SK-N-SH (cell line): ENCODE results near the gene GPC5. TPM values are rescaled to one million over a fixed set of nuclear protein-coding genes. Genes with fewer than 3 reads are reported as not detected.

Experiments used
- CTCF ChIA-PET: fragments of 300-600, 350-600 bp; formaldehyde crosslinking; extraction: SDS; loops from one replicate; lab custom pipeline; 2021; lab: Yijun Ruan, JAX
- POLR2A ChIA-PET: fragments of 350-600 bp; sonication (Branson Sonifier 250); formaldehyde crosslinking; extraction: SDS; loops from one replicate; lab custom pipeline; 2020; ENCODE audit warnings: antibody characterized with exemption, inconsistent platforms; lab: Yijun Ruan, JAX
- DNase-seq: peaks from one replicate; pipeline ENCODE4 v3.0.0; 2012
- H2AFZ ChIP-seq: fragments of 200-600 bp; sonication (generic); 2 replicates; pipeline ENCODE4 v1.8.1; 2016; ENCODE audit warnings: antibody characterized with exemption, mild to moderate bottlenecking, low read depth
- H3F3A ChIP-seq: fragments of 200-600 bp; sonication (generic); replicated peaks from 2 replicates; pipeline ENCODE3; 2016; ENCODE audit warnings: antibody characterized with exemption, mild to moderate bottlenecking; ENCODE audit not compliant: insufficient read depth
- H3K27ac ChIP-seq, 2 experiments: fragments of 200-500 bp in 1 of 2; fragments of 200-600 bp in 1 of 2; sonication (Bioruptor generic) in 1 of 2; sonication (generic), shearing (Covaris generic) in 1 of 2; 2 replicates each; pipeline versions ENCODE4 v1.5.1 to v1.6.1; 2014 to 2016; ENCODE audit warnings: low read depth in 2 of 2, inconsistent platforms in 1 of 2, low read length in 1 of 2, mild to moderate bottlenecking in 1 of 2, mixed read lengths in 1 of 2
- H3K27me3 ChIP-seq: fragments of 200-600 bp; sonication (generic), shearing (Covaris generic); 2 replicates; pipeline ENCODE4 v1.6.1; 2016; ENCODE audit warnings: mixed run types; ENCODE audit not compliant: insufficient read depth
- H3K36me3 ChIP-seq, 2 experiments: fragments of 200-500 bp in 1 of 2; fragments of 200-600 bp in 1 of 2; sonication (Bioruptor generic) in 1 of 2; sonication (generic) in 1 of 2; replicated peaks in 1 of 2; 2 replicates each; pipeline versions ENCODE3 to v1.5.1; 2014 to 2016; ENCODE audit warnings: low read length in 1 of 2, mild to moderate bottlenecking in 1 of 2; ENCODE audit not compliant: insufficient read depth in 2 of 2, control insufficient read depth in 1 of 2
- H3K4me1 ChIP-seq, 2 experiments: fragments of 200-500 bp in 1 of 2; fragments of 200-600 bp in 1 of 2; sonication (Bioruptor generic) in 1 of 2; sonication (generic), shearing (Covaris generic) in 1 of 2; 2 replicates each; pipeline versions ENCODE4 v1.5.1 to v1.6.1; 2014 to 2016; ENCODE audit warnings: low read depth in 1 of 2, low read length in 1 of 2, mixed run types in 1 of 2; ENCODE audit not compliant: insufficient read depth in 2 of 2, control insufficient read depth in 1 of 2
- H3K4me2 ChIP-seq: fragments of 200-600 bp; sonication (generic), shearing (Covaris generic); 2 replicates; pipeline ENCODE4 v1.6.1; 2017; ENCODE audit warnings: mixed run types
- H3K4me3 ChIP-seq, 2 experiments: fragments of 200-500 bp in 1 of 2; fragments of 200-600 bp in 1 of 2; sonication (Bioruptor generic) in 1 of 2; sonication (generic), shearing (Covaris generic) in 1 of 2; 2 replicates each; pipeline versions ENCODE4 v1.5.1 to v1.8.1; 2014 to 2016; ENCODE audit warnings: low read depth in 2 of 2, inconsistent platforms in 1 of 2, low read length in 1 of 2, mild to moderate bottlenecking in 1 of 2, mixed read lengths in 1 of 2, moderate library complexity in 1 of 2
- H3K79me2 ChIP-seq: fragments of 200-600 bp; sonication (generic); 2 replicates; pipeline ENCODE4 v1.8.1; 2017; ENCODE audit warnings: mild to moderate bottlenecking; ENCODE audit not compliant: insufficient read depth
- H3K9ac ChIP-seq: fragments of 200-600 bp; sonication (generic); 2 replicates; pipeline ENCODE4 v1.6.1; 2017; ENCODE audit warnings: mixed run types
- H3K9me2 ChIP-seq: fragments of 200-600 bp; sonication (generic); 2 replicates; pipeline ENCODE4 v1.6.1; 2017; ENCODE audit warnings: mixed run types
- H3K9me3 ChIP-seq: fragments of 200-600 bp; sonication (generic); 2 replicates; pipeline ENCODE4 v1.6.1; 2017; ENCODE audit warnings: mixed run types, mild to moderate bottlenecking, moderate library complexity
- H4K20me1 ChIP-seq: fragments of 200-600 bp; sonication (generic); 2 replicates; pipeline ENCODE4 v1.6.1; 2017; ENCODE audit warnings: mild to moderate bottlenecking, mixed run types; ENCODE audit not compliant: insufficient read depth
- CHD2 ChIP-seq: fragments of 150-350 bp; IDR thresholded peaks from 2 replicates; pipeline ENCODE4 v1.6.1; 2018; ENCODE audit warnings: low read length; ENCODE audit not compliant: partially characterized antibody
- EP300 ChIP-seq, 2 experiments: IDR thresholded peaks; 2 replicates each; pipeline versions ENCODE4 v1.4.0 to v1.6.1; 2012; ENCODE audit warnings: borderline replicate concordance in 1 of 2, low read depth in 1 of 2, low read length in 1 of 2
- EZH2phosphoT487 ChIP-seq: fragments of 200-600 bp; sonication (generic); IDR thresholded peaks from 2 replicates; pipeline ENCODE4 v1.6.1; 2017; ENCODE audit warnings: low read depth, mixed run types, mild to moderate bottlenecking, antibody characterized with exemption, moderate library complexity, borderline replicate concordance
- FOXJ3 ChIP-seq: sonication (generic); formaldehyde crosslinking; IDR thresholded peaks from 2 replicates; pipeline ENCODE4 v1.5.1; 2020; ENCODE audit warnings: mild to moderate bottlenecking, missing genetic modification reagents
- GABPA ChIP-seq: IDR thresholded peaks from 2 replicates; pipeline ENCODE4 v1.4.0; 2012; ENCODE audit warnings: low read depth, mild to moderate bottlenecking
- IRF3 ChIP-seq: fragments of 150-350 bp; IDR thresholded peaks from 2 replicates; pipeline ENCODE4 v1.6.1; 2016; ENCODE audit warnings: mild to moderate bottlenecking, low read depth, low read length
- MXI1 ChIP-seq: IDR thresholded peaks from 2 replicates; pipeline ENCODE4 v1.6.1; 2012; ENCODE audit warnings: mild to moderate bottlenecking, low read depth, low read length, improper control_type of control experiment
- NFIC ChIP-seq: IDR thresholded peaks from 2 replicates; pipeline ENCODE4 v1.4.0; 2012; ENCODE audit warnings: borderline replicate concordance
- POLR2AphosphoS5 ChIP-seq: IDR thresholded peaks from 2 replicates; pipeline ENCODE4 v1.6.1; 2012; ENCODE audit warnings: low read depth, low read length
- RCOR1 ChIP-seq: fragments of 150-350 bp; IDR thresholded peaks from 2 replicates; pipeline ENCODE4 v1.6.1; 2017; ENCODE audit warnings: antibody characterized with exemption, low read length
- RFX5 ChIP-seq: IDR thresholded peaks from 2 replicates; pipeline ENCODE4 v1.6.1; 2012; ENCODE audit warnings: mild to moderate bottlenecking, improper control_type of control experiment, low read length
- TCF12 ChIP-seq: IDR thresholded peaks from 2 replicates; pipeline ENCODE4 v1.4.0; 2012
- YY1 ChIP-seq: IDR thresholded peaks from 2 replicates; pipeline ENCODE4 v1.4.0; 2012; ENCODE audit warnings: low read depth, mild to moderate bottlenecking
- WGBS: methylation state at CpG from one replicate; pipeline ENCODE4 v1.1.6; 2017; ENCODE audit warnings: low lambda C conversion rate; 5-methylcytosine and 5-hydroxymethylcytosine counted together
- polyA plus RNA-seq, 3 experiments: library from polyadenylated mRNA; depleted of rRNA; stranded (reverse); fragments of >200 nt; gene quantifications; 2 replicates each; pipeline ENCODE4 v1.2.3, GENCODE V29; 2012
- TF ChIP-seq, protein P1 (sequence below): IDR thresholded peaks from 2 replicates; pipeline ENCODE4 v1.4.0; 2012; ENCODE audit warnings: low read depth, borderline replicate concordance
- TF ChIP-seq, protein P2 (sequence below): IDR thresholded peaks from 2 replicates; pipeline ENCODE4 v1.4.0; 2012; ENCODE audit warnings: low read depth, borderline replicate concordance
- TF ChIP-seq, protein P3 (sequence below): fragments of 150-350 bp; IDR thresholded peaks from 2 replicates; pipeline ENCODE4 v1.6.1; 2017; ENCODE audit warnings: antibody characterized with exemption, low read length, low read depth, borderline replicate concordance
- TF ChIP-seq, protein P4 (sequence below): IDR thresholded peaks from 2 replicates; pipeline ENCODE4 v1.4.0; 2012; ENCODE audit warnings: low read depth
- TF ChIP-seq, protein P5 (sequence below): IDR thresholded peaks from 2 replicates; pipeline ENCODE4; 2012

The GPC5 gene
- polyA plus RNA-seq, 1 of the 3 experiments (the other 2 are of a cell fraction) = 0.03 TPM

GRCh38 chr13:91632086-91632485, 233.7 kb downstream of the GPC5 start (continued):
- TF ChIP-seq, protein P1, sequence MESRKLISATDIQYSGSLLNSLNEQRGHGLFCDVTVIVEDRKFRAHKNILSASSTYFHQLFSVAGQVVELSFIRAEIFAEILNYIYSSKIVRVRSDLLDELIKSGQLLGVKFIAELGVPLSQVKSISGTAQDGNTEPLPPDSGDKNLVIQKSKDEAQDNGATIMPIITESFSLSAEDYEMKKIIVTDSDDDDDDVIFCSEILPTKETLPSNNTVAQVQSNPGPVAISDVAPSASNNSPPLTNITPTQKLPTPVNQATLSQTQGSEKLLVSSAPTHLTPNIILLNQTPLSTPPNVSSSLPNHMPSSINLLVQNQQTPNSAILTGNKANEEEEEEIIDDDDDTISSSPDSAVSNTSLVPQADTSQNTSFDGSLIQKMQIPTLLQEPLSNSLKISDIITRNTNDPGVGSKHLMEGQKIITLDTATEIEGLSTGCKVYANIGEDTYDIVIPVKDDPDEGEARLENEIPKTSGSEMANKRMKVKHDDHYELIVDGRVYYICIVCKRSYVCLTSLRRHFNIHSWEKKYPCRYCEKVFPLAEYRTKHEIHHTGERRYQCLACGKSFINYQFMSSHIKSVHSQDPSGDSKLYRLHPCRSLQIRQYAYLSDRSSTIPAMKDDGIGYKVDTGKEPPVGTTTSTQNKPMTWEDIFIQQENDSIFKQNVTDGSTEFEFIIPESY = no peak
- no peak for TF ChIP-seq TCF12

GRCh38 chr13:91639330-91639729, 240.9 kb downstream of the GPC5 start:
- 57% methylated on average over 5 of the region's 5 CpGs for WGBS
- no peak for DNase-seq

GRCh38 chr13:91643394-91643793, 245.0 kb downstream of the GPC5 start:
- no peak overlapping the region for H3K4me3 ChIP-seq
- H3K79me2 ChIP-seq = no peaks in the 10 kb centered on the region
- H3K9me3 ChIP-seq = no peaks in the 10 kb centered on the region
- no peaks in the 10 kb centered on the region for H3K36me3 ChIP-seq
- no peaks in the 10 kb centered on the region for H3F3A ChIP-seq
- WGBS = 29% methylated on average over 2 of the region's 2 CpGs
- no peak for DNase-seq
- H3K9ac ChIP-seq = no peak overlapping the region
- no peaks in the 10 kb centered on the region for H3K9me2 ChIP-seq
- H3K27me3 ChIP-seq = no peaks in the 10 kb centered on the region
- no peak overlapping the region for H3K27ac ChIP-seq
- CTCF ChIA-PET = no interaction called here
- no peak overlapping the region for H3K4me2 ChIP-seq
- peaks cover 0 to 3% of the 10 kb centered on the region in 2 experiments; a peak in 1 of 4 replicates for H3K4me1 ChIP-seq
- H2AFZ ChIP-seq = no peak overlapping the region
- H4K20me1 ChIP-seq = no peaks in the 10 kb centered on the region
- POLR2A ChIA-PET = no interaction called here
- TF ChIP-seq, protein P2, sequence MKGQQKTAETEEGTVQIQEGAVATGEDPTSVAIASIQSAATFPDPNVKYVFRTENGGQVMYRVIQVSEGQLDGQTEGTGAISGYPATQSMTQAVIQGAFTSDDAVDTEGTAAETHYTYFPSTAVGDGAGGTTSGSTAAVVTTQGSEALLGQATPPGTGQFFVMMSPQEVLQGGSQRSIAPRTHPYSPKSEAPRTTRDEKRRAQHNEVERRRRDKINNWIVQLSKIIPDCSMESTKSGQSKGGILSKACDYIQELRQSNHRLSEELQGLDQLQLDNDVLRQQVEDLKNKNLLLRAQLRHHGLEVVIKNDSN = no peak
- TF ChIP-seq EZH2phosphoT487 (no peak), MXI1 (no peak), FOXJ3 (no peak), RFX5 (no peak)
- TF ChIP-seq, protein P3, sequence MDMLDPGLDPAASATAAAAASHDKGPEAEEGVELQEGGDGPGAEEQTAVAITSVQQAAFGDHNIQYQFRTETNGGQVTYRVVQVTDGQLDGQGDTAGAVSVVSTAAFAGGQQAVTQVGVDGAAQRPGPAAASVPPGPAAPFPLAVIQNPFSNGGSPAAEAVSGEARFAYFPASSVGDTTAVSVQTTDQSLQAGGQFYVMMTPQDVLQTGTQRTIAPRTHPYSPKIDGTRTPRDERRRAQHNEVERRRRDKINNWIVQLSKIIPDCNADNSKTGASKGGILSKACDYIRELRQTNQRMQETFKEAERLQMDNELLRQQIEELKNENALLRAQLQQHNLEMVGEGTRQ = no peak
- TF ChIP-seq, protein P4, sequence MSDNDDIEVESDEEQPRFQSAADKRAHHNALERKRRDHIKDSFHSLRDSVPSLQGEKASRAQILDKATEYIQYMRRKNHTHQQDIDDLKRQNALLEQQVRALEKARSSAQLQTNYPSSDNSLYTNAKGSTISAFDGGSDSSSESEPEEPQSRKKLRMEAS = no peak
- TF ChIP-seq, protein P1 = no peak

More at GRCh38 chr13:91639330-91639729, 240.9 kb downstream of the GPC5 start:
- Histone ChIP-seq H3K4me2 (no peak overlapping the region), H3K4me1 (no peaks in the 10 kb centered on the region), H2AFZ (no peak overlapping the region), H3K36me3 (no peaks in the 10 kb centered on the region), H3K9me3 (no peaks in the 10 kb centered on the region), H3K79me2 (no peaks in the 10 kb centered on the region), H3K4me3 (no peak overlapping the region), H3K9ac (no peak overlapping the region), H3K9me2 (no peaks in the 10 kb centered on the region), H3K27me3 (no peaks in the 10 kb centered on the region), H4K20me1 (no peaks in the 10 kb centered on the region)
- POLR2A ChIA-PET = no interaction called here
- CTCF ChIA-PET = no interaction called here
- TF ChIP-seq YY1 (no peak), EP300 (IDR thresholded peaks at IDR 0.05; ENCODE audit: borderline replicate concordance in 1 of 2, low read depth in 1 of 2, low read length in 1 of 2) (no peak), TCF12 (no peak), POLR2AphosphoS5 (no peak), GABPA (no peak), NFIC (no peak), IRF3 (no peak), CHD2 (no peak), RCOR1 (no peak)
- TF ChIP-seq, protein P5, sequence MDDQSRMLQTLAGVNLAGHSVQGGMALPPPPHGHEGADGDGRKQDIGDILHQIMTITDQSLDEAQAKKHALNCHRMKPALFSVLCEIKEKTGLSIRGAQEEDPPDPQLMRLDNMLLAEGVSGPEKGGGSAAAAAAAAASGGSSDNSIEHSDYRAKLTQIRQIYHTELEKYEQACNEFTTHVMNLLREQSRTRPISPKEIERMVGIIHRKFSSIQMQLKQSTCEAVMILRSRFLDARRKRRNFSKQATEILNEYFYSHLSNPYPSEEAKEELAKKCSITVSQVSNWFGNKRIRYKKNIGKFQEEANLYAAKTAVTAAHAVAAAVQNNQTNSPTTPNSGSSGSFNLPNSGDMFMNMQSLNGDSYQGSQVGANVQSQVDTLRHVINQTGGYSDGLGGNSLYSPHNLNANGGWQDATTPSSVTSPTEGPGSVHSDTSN = no peak
- TF ChIP-seq, all 33 proteins: peak for 0
- Histone ChIP-seq H3F3A (no peaks in the 10 kb centered on the region), H3K27ac (no peak overlapping the region)
